Naive thymus-derived CD4-positive, alpha-beta T cell (primary cell): ENCODE measurements around the gene GPRIN1. TPM values are rescaled to one million over a fixed set of nuclear protein-coding genes. Genes with fewer than 3 reads are reported as not detected.

Experiments
- ATAC-seq: fragments of 150-1000 bp; cut with Tn5 transposase; 2 replicates; pipeline ENCODE4 v1.10.0; 2021; ENCODE audit warnings: mild to moderate bottlenecking, moderate library complexity
- CTCF ChIA-PET: fragments of 350-600 bp; sonication (Branson Sonifier 250); formaldehyde crosslinking; loops from one replicate; lab custom pipeline; 2021; ENCODE audit warnings: antibody characterized with exemption; lab: Charles Lee
- POLR2A ChIA-PET: fragments of 350-600 bp; sonication (Branson Sonifier 250); formaldehyde crosslinking; loops from one replicate; lab custom pipeline; 2021; ENCODE audit warnings: antibody characterized with exemption, inconsistent platforms; lab: Charles Lee
- DNase-seq, 9 donors: peaks; one replicate each; pipeline versions ENCODE4 v3.0.0 to v3.0.0-alpha.2; 2020 to 2022; ENCODE audit warnings: mixed read lengths in 1 of 9
- H3K27ac ChIP-seq: one replicate; pipeline ENCODE4 v1.7.0; 2013; ENCODE audit warnings: mild to moderate bottlenecking, low read depth, low read length, moderate library complexity
- H3K27me3 ChIP-seq, 2 donors: one replicate each; pipeline ENCODE4 v1.7.0; 2013; ENCODE audit warnings: low read length in 2 of 2, mild to moderate bottlenecking in 2 of 2, moderate library complexity in 2 of 2; ENCODE audit not compliant: control insufficient read depth in 2 of 2, insufficient read depth in 2 of 2
- H3K36me3 ChIP-seq, 3 experiments: 1 replicate in 2 of 3; 2 replicates in 1 of 3; pipeline ENCODE4 v1.7.0; 2013; ENCODE audit warnings: low read length in 3 of 3, mild to moderate bottlenecking in 3 of 3, moderate library complexity in 1 of 3; ENCODE audit not compliant: insufficient read depth in 3 of 3, control insufficient read depth in 2 of 3
- H3K4me1 ChIP-seq, 2 donors: one replicate each; pipeline ENCODE4 v1.7.0; 2013; ENCODE audit warnings: low read length in 2 of 2, mild to moderate bottlenecking in 2 of 2, moderate library complexity in 1 of 2; ENCODE audit not compliant: control insufficient read depth in 2 of 2, insufficient read depth in 2 of 2
- H3K4me3 ChIP-seq: 2 replicates; pipeline ENCODE4 v1.7.0; 2013; ENCODE audit warnings: mild to moderate bottlenecking, low read length
- H3K9me3 ChIP-seq, 3 experiments: 1 replicate in 2 of 3; 2 replicates in 1 of 3; pipeline ENCODE4 v1.7.0; 2013; ENCODE audit warnings: low read length in 3 of 3; ENCODE audit not compliant: control insufficient read depth in 2 of 3
- H3K27ac Mint-ChIP-seq, 9 donors: one replicate each; pipeline ENCODE4 v1.8.0; 2020 to 2022; ENCODE audit warnings: mixed read lengths in 9 of 9, mild to moderate bottlenecking in 8 of 9, moderate library complexity in 5 of 9, inconsistent platforms in 2 of 9
- H3K27me3 Mint-ChIP-seq, 5 donors: one replicate each; pipeline ENCODE4 v1.8.0; 2021 to 2022; ENCODE audit warnings: mixed read lengths in 5 of 5, mild to moderate bottlenecking in 1 of 5
- H3K36me3 Mint-ChIP-seq, 5 donors: one replicate each; pipeline ENCODE4 v1.8.0; 2020 to 2022; ENCODE audit warnings: mixed read lengths in 5 of 5, mild to moderate bottlenecking in 3 of 5, inconsistent platforms in 1 of 5
- H3K4me1 Mint-ChIP-seq, 7 donors: one replicate each; pipeline ENCODE4 v1.8.0; 2020 to 2022; ENCODE audit warnings: mixed read lengths in 7 of 7, mild to moderate bottlenecking in 3 of 7, inconsistent platforms in 1 of 7
- H3K4me3 Mint-ChIP-seq, 10 donors: one replicate each; pipeline ENCODE4 v1.8.0; 2020 to 2022; ENCODE audit warnings: mild to moderate bottlenecking in 10 of 10, mixed read lengths in 10 of 10, moderate library complexity in 6 of 10, inconsistent platforms in 2 of 10
- H3K9me3 Mint-ChIP-seq, 11 donors: one replicate each; pipeline ENCODE4 v1.8.0; 2020 to 2022; ENCODE audit warnings: mixed read lengths in 11 of 11, mild to moderate bottlenecking in 4 of 11, inconsistent platforms in 1 of 11, moderate library complexity in 1 of 11
- intact Hi-C, 2 donors: fragments of 100-400 bp; cut with micrococcal nuclease; formaldehyde crosslinking; loops; one replicate each; pipeline ENCODE4 v1.15.1; 2023
- polyA plus RNA-seq, 2 donors: library from polyadenylated mRNA; unstranded; fragments of 300-500 nt; fragmentation: Illumina TruSeq; gene quantifications; one replicate each; pipeline ENCODE4 v1.2.3, GENCODE V29; 2021
- total RNA-seq, 6 experiments: library from RNA in 5 of 6; stranded (reverse) in 5 of 6; gene quantifications; 1 replicate in 5 of 6; 2 replicates in 1 of 6; pipeline ENCODE4 v1.2.3 and lab custom pipeline; 2021 to 2026

The GPRIN1 gene
- total and polyA plus RNA-seq, 7 experiments from 2014 or later, result 0.08 to 2.3 (median 0.32) TPM; not detected in 3

DNA sequence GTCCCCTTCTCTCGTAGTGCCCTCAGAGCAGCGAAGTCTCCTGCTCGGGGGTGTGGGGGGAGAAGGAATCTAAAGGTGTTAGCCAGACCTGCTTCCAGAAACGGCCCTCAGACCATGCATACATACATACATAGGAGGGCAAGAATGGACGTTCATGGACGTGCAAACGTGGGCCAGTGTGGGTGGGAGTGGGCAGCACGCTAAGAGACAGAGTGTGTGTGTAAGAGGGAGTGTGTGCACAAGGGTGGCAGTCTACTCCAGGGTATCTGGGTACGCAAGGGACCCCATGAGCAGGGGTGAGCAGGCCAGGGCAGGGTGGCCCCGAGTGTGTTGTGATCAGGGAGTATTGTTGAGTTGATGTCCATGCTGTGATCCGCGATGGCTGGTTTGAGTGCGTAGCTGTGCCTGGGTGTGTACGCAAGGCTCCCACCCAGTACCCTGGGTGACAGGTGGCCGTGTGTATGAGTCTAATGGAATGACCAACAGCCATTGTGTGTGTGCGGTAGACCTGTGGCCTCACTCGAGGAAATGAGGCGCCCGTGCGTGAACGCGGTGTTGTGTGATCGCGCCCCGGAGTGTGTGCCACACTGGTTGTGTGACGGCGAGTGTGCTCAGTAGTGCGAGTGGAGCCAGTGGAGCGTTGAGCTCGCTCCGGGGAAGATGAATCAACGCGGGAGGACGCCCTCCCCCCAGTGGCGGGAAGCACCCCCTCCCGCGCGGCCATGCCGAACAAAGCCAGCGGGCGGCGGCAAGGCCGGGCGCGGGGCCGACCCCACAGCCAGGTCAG lies 826 bp downstream of the GPRIN1 start:
- ChIA-PET CTCF (no interaction called here), POLR2A (no interaction called here)
- H3K27ac ChIP-seq, result no peak overlapping the region
- DNase-seq, result no peak
- peaks cover 0 to 6% (median 0%) of the 10 kb centered on the region in 5 donors for H3K36me3 Mint-ChIP-seq
- H3K9me3 Mint-ChIP-seq, result peaks cover 0 to 7% (median 0%) of the 10 kb centered on the region in 11 donors
- peak; percentile 21 for ATAC-seq
- H3K9me3 ChIP-seq, result no peaks in the 10 kb centered on the region
- intact Hi-C loops, result loop anchor here (1.0 to 2.0 kb wide), 2 partner anchors 12 to 66 kb away; no protein-coding TSS in a partner anchor
- no peaks in the 10 kb centered on the region for H3K36me3 ChIP-seq
- H3K27ac Mint-ChIP-seq, result peak overlapping the region in 2 of 9 donors; percentile 8 to 77
- peaks cover 4 to 17% (median 12%) of the 10 kb centered on the region in 7 donors for H3K4me1 Mint-ChIP-seq
- H3K4me1 ChIP-seq, result peaks cover 3 to 4% of the 10 kb centered on the region in 2 donors
- H3K27me3 Mint-ChIP-seq, result peaks cover 20 to 40% (median 28%) of the 10 kb centered on the region in 5 donors
- H3K4me3 ChIP-seq, result no peak overlapping the region
- peak overlapping the region; percentile 82 to 95 (median 90) for H3K4me3 Mint-ChIP-seq
- peaks cover 3 to 5% of the 10 kb centered on the region in 2 donors for H3K27me3 ChIP-seq

DNA sequence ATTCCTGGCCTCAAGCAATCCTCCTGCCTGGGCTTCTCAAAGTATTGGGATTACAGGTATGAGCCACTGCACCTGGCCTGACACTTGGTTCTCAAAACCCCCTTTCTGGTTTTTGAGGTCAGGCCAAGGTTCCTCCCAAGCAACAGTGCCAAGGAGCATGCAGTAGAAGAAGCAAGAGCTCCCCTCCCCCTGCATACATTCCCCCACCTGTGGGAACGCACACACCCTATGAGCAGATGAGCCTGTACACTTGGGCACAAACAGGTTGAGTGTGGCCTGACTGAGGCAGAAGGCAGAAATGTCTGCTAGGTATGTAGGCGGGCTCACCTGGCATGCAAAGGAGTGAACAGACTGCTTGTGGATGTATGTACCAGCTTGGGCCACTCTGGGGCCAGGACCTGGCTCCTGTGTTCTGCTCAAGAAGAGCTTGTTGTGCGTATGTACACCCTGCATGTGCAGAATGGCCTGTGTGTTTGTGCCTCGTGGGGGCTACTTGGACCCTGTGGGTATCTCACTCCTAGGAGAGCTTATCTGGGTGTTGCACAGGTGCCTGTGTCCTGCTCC lies 1.7 kb downstream of the GPRIN1 start:
- Histone ChIP-seq H3K27me3 (peaks cover 3 to 5% of the 10 kb centered on the region in 2 donors), H3K4me1 (peaks cover 3 to 4% of the 10 kb centered on the region in 2 donors), H3K9me3 (no peaks in the 10 kb centered on the region), H3K4me3 (no peak overlapping the region), H3K27ac (no peak overlapping the region), H3K36me3 (no peaks in the 10 kb centered on the region)
- CTCF ChIA-PET, result no interaction called here
- Mint-ChIP-seq H3K27me3 (peaks cover 20 to 35% (median 24%) of the 10 kb centered on the region in 5 donors), H3K4me1 (peaks cover 4 to 17% (median 12%) of the 10 kb centered on the region in 7 donors), H3K4me3 (peak overlapping the region in 9 of 10 donors; percentile 82 to 95 (median 89)), H3K9me3 (peaks cover 0 to 7% (median 0%) of the 10 kb centered on the region in 11 donors), H3K36me3 (peaks cover 0 to 6% (median 0%) of the 10 kb centered on the region in 5 donors), H3K27ac (no peak overlapping the region)
- ATAC-seq (no peak), DNase-seq (no peak)
- intact Hi-C loops, result loop anchor here in 1 of 2 donors (2.0 kb wide), 1 partner anchor 65 kb away; no protein-coding TSS in a partner anchor
- POLR2A ChIA-PET, result no interaction called here

DNA sequence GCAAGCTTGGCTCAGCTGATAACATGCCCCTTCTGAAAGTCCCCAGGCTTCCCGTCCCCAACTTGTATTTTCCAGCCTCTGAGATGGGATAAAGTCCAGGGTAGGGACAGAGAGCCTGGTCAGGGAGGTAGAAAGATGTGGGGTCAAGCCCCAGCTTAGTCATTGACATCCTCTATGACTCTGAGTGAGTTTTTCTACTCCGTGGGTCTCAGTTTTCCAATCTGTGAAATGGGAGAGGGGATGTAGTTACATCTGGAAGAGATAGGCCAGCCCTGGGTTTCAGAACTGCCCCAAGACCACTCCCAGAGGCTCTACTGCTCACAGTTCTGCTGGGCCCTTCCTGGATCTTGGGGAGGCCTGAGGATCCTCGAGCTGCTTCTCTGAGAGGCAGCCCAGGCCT lies 3.1 kb downstream of the GPRIN1 start:
- Mint-ChIP-seq H3K9me3 (peaks cover 0 to 6% (median 0%) of the 10 kb centered on the region in 11 donors), H3K4me3 (no peak overlapping the region), H3K27me3 (peaks cover 10 to 25% (median 16%) of the 10 kb centered on the region in 5 donors), H3K4me1 (peaks cover 4 to 17% (median 12%) of the 10 kb centered on the region in 7 donors), H3K36me3 (peaks cover 0 to 5% (median 0%) of the 10 kb centered on the region in 5 donors), H3K27ac (no peak overlapping the region)
- peaks cover 3 to 5% of the 10 kb centered on the region in 2 donors for H3K27me3 ChIP-seq
- H3K4me1 ChIP-seq, result peaks cover 3 to 4% of the 10 kb centered on the region in 2 donors
- ChIA-PET POLR2A (no interaction called here), CTCF (no interaction called here)
- H3K9me3 ChIP-seq, result no peaks in the 10 kb centered on the region
- H3K4me3 ChIP-seq, result no peak overlapping the region
- ATAC-seq (no peak), DNase-seq (no peak)
- no peaks in the 10 kb centered on the region for H3K36me3 ChIP-seq
- no peak overlapping the region for H3K27ac ChIP-seq
- intact Hi-C loops, result no loop called here

DNA sequence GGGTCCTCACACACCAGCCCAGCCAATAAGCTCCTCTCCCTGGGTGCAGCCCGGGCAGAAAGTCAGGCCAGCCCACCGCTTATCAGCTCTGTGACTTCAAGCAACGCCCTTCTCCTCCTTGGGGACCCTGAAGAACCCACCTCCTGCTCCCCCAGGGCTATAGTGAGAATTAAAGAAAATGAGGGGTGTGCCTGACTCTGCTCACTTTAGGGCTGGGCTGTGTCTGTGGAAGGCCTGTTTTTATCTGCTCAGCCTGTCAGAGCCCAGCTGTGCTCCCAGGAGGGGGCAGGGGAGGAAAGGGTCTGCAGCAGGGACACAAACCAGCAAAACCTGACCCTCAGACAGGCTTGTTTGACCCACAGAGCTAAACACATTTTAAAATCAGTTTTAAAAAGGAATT lies 3.9 kb downstream of the GPRIN1 start:
- Histone ChIP-seq H3K36me3 (no peaks in the 10 kb centered on the region), H3K4me1 (peaks cover 3 to 4% of the 10 kb centered on the region in 2 donors), H3K27ac (no peak overlapping the region), H3K9me3 (no peaks in the 10 kb centered on the region), H3K27me3 (peaks cover 2 to 4% of the 10 kb centered on the region in 2 donors), H3K4me3 (no peak overlapping the region)
- Mint-ChIP-seq H3K4me3 (no peak overlapping the region), H3K27me3 (peaks cover 4 to 19% (median 11%) of the 10 kb centered on the region in 5 donors), H3K9me3 (peaks cover 0 to 3% (median 0%) of the 10 kb centered on the region in 11 donors), H3K36me3 (peaks cover 0 to 3% (median 0%) of the 10 kb centered on the region in 5 donors), H3K27ac (no peak overlapping the region), H3K4me1 (peaks cover 4 to 13% (median 11%) of the 10 kb centered on the region in 7 donors)
- CTCF ChIA-PET, result interaction anchor here (0.7 kb wide), 1 partner anchor 32 kb away, joined by 3 read pairs; no protein-coding TSS in a partner anchor
- intact Hi-C loops, result no loop called here
- POLR2A ChIA-PET, result no interaction called here
- ATAC-seq (no peak), DNase-seq (no peak)

DNA sequence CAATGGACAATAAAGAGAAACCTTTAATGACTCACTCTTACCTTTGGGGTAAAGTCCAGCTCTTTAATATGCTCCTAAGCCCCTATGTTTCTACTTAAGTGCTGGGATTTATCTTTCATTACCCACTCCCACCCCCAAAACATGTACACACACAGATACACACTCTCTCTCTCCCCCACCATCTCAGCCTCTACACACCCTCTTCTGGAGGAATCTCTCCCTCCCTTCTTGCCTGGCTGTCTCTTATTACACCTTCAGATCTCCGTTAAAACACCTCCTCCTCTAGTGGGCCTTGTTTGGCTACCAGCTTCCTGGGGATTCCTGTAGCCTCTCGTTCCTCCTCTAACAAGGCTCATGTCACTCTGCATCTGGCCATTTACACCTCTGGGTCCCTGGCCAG lies 6.9 kb downstream of the GPRIN1 start:
- POLR2A ChIA-PET, result no interaction called here
- no peak overlapping the region for H3K27ac ChIP-seq
- intact Hi-C loops, result no loop called here

DNA sequence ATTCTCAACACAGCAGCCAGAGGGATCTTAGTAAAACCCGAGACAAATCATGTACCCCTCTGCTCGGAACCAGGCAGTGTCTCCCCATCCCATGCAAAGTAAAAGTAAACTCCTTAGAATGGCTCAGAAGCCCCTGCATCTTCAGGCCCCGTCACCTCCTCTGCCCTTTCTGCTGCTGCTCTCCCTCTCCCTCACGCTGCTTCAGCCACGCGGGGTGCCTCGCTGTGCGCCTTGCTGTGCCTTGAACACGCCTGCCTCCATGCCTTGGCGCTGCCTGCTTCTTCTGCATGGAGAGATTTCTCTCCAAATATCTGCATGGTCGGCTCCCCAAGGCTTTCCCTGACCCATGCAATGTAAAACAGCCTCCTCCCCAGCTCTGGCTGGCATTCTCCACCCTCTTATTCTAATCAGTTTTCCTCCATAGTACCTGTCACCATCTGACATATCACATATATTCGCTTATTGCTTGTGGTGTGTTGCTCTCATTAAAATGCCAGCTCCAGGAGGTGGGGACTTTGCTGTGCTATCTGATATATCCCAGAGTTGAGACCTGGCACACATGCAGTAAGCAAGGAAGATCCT lies 8.0 kb downstream of the GPRIN1 start:
- peaks cover 0 to 2% (median 0%) of the 10 kb centered on the region in 11 donors for H3K9me3 Mint-ChIP-seq
- H3K36me3 Mint-ChIP-seq, result no peaks in the 10 kb centered on the region
- H3K27me3 ChIP-seq, result no peaks in the 10 kb centered on the region
- no peaks in the 10 kb centered on the region for H3K4me1 ChIP-seq
- CTCF ChIA-PET, result no interaction called here
- peaks cover 0 to 6% (median 0%) of the 10 kb centered on the region in 5 donors for H3K27me3 Mint-ChIP-seq
- H3K9me3 ChIP-seq, result no peaks in the 10 kb centered on the region
- no peak overlapping the region for H3K27ac Mint-ChIP-seq
- H3K4me1 Mint-ChIP-seq, result peaks cover 0 to 5% (median 0%) of the 10 kb centered on the region in 7 donors
- H3K4me3 ChIP-seq, result no peak overlapping the region
- H3K4me3 Mint-ChIP-seq, result no peak overlapping the region
- POLR2A ChIA-PET, result no interaction called here
- DNase-seq (no peak), ATAC-seq (no peak)
- intact Hi-C loops, result no loop called here
- no peak overlapping the region for H3K27ac ChIP-seq
- H3K36me3 ChIP-seq, result no peaks in the 10 kb centered on the region

More for the DNA sequence above, 6.9 kb downstream of the GPRIN1 start:
- peak overlapping the region in 1 of 9 donors; percentile 42 for H3K27ac Mint-ChIP-seq
- no peak for ATAC-seq
- CTCF ChIA-PET, result no interaction called here
- peaks cover 0 to 5% (median 0%) of the 10 kb centered on the region in 7 donors for H3K4me1 Mint-ChIP-seq
- H3K36me3 Mint-ChIP-seq, result no peaks in the 10 kb centered on the region
- H3K36me3 ChIP-seq, result no peaks in the 10 kb centered on the region
- H3K4me1 ChIP-seq, result no peaks in the 10 kb centered on the region
- no peaks in the 10 kb centered on the region for H3K27me3 ChIP-seq
- no peak overlapping the region for H3K4me3 ChIP-seq
- H3K27me3 Mint-ChIP-seq, result peaks cover 0 to 9% (median 0%) of the 10 kb centered on the region in 5 donors
- no peak overlapping the region for H3K4me3 Mint-ChIP-seq
- H3K9me3 ChIP-seq, result no peaks in the 10 kb centered on the region
- DNase-seq, result no peak
- peaks cover 0 to 2% (median 0%) of the 10 kb centered on the region in 11 donors for H3K9me3 Mint-ChIP-seq
